NCI-H2107 treated with DMSO at 0.1 percent for 48 hours (cell line): ENCODE results near the gene DPP10.
"Not testable (repeated sequence)": the region's sequence is repeated elsewhere in the genome, so short reads cannot be mapped to it uniquely, and the experiment has no call there.

ENCODE experiments used
- DNase-seq: peaks from one replicate; lab custom pipeline; 2025; ENCODE audit not compliant: unreplicated experiment; lab: John Stamatoyannopoulos, UW

The DPP10 gene

DNA sequence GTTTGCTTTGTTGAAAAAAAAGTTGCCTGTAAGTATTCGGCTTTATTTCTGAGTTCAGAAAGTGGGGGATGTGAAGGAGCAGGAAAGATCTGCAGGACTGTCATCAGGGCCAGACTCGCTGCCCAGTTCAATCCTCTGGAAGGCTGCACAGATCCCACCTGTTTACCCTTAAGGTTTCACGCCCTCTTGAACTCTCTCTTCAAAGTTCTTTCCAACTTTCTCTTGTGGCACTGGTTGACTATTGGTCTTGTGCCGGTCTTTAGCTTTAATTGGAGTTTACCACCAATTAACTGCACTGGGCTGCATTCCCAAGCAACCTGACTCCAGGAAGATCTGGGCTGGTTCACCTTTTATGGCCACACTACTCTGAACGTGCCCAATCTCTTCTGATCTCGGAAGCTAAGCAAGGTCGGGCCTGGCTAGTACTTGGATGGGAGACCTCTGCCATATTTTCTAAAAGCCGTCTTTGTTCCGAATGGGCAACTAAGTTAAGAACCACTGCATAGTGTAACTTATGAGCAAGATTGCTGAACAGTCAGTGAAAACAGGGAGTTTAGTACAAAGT, 495.0 kb downstream of the DPP10 start:
- no peak for DNase-seq

GRCh38 chr2:114940785-114941458, 498.5 kb downstream of the DPP10 start:
- no peak for DNase-seq

DNA sequence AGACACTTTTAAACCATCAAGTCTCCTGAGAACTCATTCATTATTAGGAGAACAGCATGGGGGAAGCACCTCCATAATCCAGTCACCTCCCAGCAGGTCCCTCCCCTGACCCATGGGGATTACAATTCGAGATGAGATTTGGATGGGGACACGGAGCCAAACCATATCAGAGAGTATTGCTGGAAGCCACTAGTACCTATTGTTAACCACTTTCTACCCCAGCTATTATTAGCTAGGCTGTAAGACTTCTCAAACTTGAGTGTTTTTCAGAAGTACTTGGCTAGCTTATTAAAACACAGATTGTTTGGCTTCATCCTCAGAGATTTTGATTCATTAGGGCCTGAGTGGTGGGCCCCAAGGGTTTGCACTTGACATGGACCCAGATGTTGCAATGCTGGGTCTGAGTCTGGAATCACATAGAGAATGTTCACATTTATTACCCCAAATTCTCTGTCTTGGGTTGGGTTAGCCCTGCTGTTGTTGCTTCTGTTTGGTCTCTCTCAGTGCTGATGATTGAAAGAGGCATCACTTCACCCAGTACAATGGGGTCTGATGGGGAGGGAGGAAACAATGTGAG, 506.9 kb downstream of the DPP10 start:
- no peak for DNase-seq

GRCh38 chr2:114960389-114960788, 517.9 kb downstream of the DPP10 start:
- DNase-seq = no peak

GRCh38 chr2:114962532-114962931, 520.1 kb downstream of the DPP10 start:
- DNase-seq = no peak

DNA sequence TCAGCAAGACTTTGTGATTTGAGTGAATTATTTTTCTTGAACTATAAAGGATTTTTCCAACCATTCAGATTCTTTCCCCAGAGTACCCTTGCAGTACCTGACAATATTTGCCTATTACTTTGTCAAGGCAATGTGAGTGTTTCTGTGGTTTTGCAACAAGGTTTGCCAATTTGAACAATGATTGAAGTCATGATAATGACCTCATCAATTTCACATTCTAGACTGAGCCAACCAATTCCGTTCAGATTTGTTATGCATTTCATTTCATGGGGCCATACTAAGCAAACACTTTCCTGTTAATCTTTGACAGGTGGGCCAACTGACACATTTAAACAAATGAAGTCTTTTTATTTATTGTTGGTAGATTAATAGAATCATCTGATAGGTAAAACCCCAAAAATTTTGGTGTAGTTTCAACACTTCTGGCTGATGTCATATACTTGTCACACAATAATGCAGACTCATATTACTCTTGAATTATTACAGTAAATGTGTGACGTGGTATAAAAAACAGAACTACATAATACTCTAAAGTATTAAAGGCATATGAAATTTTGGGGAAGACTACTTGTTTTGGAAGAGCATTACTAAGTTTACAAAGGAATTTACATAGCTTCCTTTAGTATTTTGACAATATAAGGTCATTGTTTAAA, 526.4 kb downstream of the DPP10 start:
- no peak for DNase-seq

- not testable (repeated sequence) for DNase-seq
Measured at GRCh38 chr2:115004321-115004720, 561.9 kb downstream of the DPP10 start.

- DNase-seq = no peak
Measured at GRCh38 chr2:115011721-115012120, 569.3 kb downstream of the DPP10 start.

DNA sequence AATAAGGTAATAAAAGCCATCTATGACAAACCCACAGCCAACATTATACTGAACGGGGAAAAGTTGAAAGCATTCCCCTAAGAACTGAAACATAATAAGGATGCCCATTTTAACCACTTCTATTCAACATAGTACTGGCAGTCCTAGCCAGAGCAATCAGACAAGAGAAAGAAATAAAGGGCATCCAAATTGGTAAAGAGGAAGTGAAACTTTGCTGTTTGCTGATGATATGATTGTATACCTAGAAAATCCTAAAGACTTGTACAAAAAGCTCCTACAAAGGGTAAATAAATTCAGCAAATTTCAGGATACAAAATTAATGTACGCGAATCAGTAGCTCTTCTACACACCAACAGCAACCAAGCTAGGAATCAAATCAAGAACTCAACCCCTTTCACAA, 579.6 kb downstream of the DPP10 start:
- not testable (repeated sequence) for DNase-seq

- DNase-seq = no peak
Measured at GRCh38 chr2:115034801-115035200, 592.4 kb downstream of the DPP10 start.

- no peak for DNase-seq
Measured at GRCh38 chr2:115036818-115037217, 594.4 kb downstream of the DPP10 start.

DNA sequence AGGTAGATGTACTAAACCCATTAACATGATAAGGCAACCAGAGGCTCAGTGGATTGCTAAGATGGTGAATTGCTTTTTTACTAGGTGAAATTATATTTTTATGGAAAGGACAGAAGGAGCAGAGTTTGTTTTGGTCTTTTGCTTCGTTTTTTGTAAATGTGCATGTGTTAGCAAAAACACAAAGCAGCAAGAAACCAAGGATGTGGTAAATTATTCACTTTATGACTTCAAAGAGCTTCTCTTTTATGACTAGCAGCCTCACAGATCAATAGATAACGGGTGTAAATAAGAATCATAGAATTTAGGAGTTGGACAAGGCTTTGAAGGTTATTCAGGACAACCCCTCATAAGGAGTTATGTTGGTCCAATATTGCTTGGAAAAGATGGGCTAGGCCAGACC, 615.0 kb downstream of the DPP10 start:
- DNase-seq = no peak

DNA sequence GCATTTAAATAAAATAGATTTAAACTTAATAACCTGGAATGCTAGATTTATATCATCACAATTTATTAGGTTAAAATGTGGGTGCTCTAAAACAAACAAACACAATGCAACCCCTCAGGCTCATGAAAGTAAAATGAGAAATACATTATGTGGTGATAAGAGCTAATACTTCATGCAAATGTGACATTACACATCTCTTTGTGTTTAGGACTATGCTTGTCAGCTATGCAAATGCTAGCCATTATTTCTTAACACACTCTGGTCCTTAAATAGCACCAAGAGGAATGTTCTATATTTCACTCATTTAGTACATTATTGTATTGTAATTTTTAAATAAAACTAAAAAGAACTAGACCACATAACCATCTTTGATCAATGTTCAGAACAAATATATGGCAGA, 627.6 kb downstream of the DPP10 start:
- DNase-seq = no peak

DNA sequence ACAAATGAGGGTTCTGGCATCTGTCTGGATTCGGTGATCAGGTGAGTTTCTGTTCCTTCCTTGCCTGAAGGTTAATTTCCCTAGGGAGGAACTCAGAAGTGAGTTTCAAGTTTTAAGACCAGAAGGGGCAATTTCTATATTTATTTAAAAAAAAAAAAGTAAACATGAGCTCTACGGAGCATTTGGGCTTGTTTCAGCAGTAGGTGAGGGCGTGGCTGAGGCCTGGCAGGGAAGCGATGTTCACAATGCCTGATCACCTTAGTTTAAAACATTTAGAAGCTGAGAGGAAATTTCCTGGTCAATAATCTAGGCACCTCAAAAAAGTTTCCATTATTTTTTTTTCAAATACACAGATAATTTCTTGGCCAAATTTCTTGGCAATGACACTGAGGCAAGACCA, 629.1 kb downstream of the DPP10 start:
- DNase-seq = no peak

GRCh38 chr2:115075800-115076199, 633.4 kb downstream of the DPP10 start:
- no peak for DNase-seq

DNA sequence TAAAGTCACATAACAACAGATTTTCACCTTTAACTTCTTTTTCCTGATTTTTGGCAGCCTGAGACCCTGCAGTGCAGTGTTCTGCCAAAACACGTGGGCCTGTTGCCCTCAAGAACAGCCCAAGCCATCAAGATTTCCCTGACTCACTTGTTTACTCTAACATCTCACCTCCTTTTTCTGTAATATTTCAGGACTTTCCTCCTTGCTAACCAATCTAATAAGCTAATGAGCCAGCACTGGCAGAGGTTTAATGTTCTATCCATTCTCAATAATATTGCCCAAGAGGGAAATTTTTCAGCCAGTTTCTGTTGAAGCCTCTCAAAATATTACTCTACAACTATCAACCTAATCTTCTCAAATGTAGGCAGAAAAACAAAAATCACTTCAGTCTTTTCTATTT, 635.2 kb downstream of the DPP10 start:
- DNase-seq = no peak

DNA sequence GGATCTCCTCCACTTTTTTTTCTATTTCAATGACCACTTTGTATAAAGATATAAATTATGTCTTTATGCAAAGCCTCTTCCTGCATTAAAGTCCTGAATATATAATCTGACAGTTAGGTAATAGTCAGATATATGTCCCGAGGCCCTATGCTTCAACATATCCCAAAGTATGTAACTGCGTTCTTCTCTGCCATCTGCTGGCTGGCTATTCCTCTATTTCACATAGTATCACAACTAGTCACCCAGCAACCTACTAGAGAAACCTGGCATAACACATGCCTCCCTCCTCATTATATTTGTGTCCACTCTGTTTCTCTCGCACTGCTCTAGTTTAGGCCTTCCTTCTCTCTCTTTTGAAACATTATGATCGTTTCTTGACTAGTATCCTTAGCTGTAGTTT, 640.8 kb downstream of the DPP10 start:
- no peak for DNase-seq

GRCh38 chr2:115083711-115084110, 641.3 kb downstream of the DPP10 start:
- no peak for DNase-seq

DNA sequence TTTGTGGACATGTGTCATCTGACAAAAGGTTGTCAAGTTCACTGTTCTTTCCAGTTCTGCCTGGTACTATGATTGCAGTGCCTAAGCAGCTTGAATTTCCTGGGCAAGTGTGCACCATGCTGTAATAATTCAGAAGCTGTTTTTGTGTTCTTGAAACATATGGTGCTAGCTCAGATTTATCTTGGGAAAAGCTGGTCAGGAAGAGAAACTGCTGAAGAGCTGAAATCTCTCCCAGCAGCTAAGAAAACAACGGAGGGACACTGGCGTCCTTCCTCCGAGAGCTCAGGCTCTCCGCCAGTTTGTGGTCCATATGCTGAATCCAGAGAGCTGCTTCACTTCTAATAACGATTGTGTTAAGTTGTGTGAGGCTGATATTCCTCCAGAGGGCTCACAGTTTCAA, 642.0 kb downstream of the DPP10 start:
- no peak for DNase-seq

- DNase-seq = not testable (repeated sequence)
Measured at GRCh38 chr2:115086051-115086620, 643.7 kb downstream of the DPP10 start.

GRCh38 chr2:115094441-115094840, 652.0 kb downstream of the DPP10 start:
- no peak for DNase-seq

GRCh38 chr2:115105966-115106365, 663.5 kb downstream of the DPP10 start:
- no peak for DNase-seq
